HK-2 (cell line): ENCODE results near the gene CCDC91.
"Not testable (repeated sequence)": the region's sequence is repeated elsewhere in the genome, so short reads cannot be mapped to it uniquely, and the experiment has no call there.

Experiments used
- DNase-seq: peaks from one replicate; pipeline ENCODE4 v3.0.0-alpha.2; 2018; ENCODE audit not compliant: unreplicated experiment

The CCDC91 gene

DNA sequence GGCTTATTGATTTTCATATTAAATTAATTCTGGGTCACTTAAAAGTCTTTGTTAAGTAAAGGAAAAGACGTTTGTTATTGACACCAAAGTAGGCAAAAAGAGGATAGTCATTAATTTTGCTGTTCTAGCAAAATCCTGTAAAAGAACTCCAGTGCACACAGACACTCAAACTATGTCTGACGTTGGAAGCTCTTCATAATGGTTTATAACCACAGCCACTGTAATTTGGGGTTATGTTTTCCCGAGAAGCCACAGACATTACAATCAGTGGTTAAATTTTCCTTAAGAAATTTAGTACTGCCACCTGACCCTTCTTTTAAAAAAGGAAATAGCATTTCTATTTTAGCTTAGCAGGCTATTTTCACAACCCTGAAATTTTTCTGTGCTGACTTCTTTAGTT, 267.5 kb downstream of the CCDC91 start:
- no peak for DNase-seq

DNA sequence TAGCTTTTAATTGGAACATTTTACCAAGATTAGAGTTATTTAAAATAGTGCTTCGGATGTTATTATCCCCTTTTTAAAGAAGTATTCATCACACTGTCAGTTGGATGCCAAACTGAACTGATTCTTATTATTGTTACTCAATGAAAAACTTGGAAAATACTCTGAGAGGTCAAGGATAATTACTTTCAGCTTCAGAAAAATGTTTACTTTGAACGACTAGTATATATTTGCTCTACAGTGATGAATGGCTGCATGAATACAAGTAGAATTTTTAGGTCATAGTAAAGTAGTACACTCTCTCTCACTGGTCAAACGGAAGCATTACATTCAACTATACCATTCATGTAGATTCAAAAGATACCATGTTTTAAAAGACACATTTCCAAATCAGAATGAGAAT, 269.2 kb downstream of the CCDC91 start:
- DNase-seq: no peak

DNA sequence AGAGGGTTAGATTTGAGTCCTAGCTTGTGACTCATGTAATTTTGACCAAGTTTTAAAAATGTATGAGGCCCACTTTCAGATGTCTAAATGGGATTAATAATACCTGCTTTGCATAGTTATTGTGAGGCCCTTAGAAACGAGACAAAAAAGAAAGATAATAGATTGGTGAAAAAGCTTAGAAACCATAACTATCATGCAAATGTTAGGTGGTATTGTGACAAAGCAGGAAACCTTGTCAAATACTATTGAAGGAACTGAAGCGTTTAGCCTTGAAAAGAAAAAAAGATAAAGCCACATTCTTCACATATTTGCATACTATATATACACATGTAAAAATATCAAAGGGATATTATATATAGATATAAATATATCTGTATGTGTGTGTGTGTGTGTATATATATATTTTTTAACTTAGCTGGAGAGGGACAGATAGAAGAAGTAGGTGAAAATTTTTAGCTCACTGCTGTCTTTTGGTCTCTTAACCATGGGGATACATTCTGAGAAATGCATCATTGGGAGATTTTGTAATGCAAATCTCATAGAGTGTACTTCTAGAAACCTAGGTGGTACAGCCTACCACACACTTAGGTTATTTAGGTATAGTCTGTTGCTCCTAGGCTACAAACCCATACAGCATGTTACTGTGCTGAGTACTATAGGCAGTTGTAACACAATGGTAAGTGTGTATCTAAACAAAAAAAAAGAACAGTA, 270.3 kb downstream of the CCDC91 start:
- DNase-seq: no peak

GRCh38 chr12:28463396-28463795, 273.1 kb downstream of the CCDC91 start:
- DNase-seq: no peak

- DNase-seq: not testable (repeated sequence)
These were observed 281.5 kb downstream of the CCDC91 start for GRCh38 chr12:28471762-28472161.

- not testable (repeated sequence) for DNase-seq
These were observed 285.9 kb downstream of the CCDC91 start for GRCh38 chr12:28476206-28476605.

DNA sequence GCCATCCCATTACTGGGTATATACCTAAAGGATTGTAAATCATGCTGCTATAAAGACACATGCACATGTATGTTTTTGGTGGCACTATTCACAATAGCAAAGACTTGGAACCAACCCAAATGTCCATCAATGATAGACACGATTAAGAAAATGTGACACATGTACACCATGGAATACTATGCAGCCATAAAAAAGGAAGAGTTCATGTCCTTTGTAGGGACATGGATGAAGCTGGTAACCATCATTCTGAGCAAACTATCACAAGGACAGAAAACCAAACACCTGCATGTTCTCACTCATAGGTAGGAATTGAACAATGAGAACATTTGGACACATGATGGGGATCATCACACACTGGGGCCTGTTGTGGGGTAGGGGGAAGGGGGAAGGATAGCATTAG, 288.8 kb downstream of the CCDC91 start:
- not testable (repeated sequence) for DNase-seq

DNA sequence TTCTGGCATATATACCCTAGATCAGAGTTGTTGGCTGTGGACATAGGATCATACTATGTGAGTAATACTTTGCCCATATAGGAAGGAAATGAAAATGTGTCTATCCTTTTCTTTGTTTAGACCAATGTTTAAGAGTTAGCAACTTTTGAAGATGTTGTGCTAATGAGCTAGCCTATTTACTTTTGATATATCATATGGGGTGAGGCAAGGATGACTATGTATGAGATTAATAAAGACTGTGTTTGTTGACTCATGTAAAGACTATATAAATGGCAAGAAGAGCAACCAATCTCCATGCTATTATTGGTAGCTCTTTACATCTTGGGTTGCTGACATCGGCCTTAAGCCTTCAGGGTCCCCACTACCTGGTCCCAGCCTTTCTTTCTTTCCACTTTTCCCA, 289.4 kb downstream of the CCDC91 start:
- DNase-seq: no peak

DNA sequence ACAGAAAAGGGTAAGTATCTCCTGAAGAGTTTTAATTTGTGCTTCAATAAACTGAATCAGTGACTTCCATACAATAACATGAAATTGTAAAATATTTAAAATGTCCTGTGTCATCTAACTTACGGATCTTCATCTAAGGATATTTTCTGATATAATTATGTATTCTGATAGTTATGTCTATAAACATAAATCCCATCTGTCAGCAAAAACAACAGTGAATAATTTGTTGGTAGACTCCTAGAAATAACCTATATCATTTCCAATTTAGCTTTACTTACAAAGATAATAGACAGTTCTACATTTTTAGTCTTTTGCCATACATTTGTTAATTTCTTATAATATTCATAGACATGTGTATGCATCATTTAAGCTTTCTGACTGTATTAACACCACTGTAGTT, 293.9 kb downstream of the CCDC91 start:
- DNase-seq: no peak

GRCh38 chr12:28486521-28486920, 296.3 kb downstream of the CCDC91 start:
- DNase-seq: no peak

GRCh38 chr12:28489246-28489645, 299.0 kb downstream of the CCDC91 start:
- no peak for DNase-seq

GRCh38 chr12:28497889-28498411, 307.7 kb downstream of the CCDC91 start:
- no peak for DNase-seq

DNA sequence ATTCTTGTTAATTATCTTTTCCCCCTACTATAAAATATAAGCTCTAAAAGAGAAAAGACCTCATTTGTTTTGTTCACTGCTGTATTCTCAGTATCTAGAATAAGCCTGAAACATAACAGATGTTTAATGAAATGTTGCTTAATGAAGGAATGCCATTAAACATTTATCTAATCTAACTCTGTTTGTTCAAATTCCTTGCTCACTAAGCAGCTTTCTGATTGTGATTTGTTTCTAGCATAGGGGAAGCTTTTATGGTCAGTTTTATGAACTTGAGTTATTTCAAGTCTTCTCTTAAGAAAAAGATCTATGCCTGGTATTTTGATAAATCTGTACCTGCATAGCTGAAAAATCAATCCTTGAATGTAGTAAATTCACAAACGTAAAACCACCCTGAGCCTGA, 308.6 kb downstream of the CCDC91 start:
- no peak for DNase-seq

GRCh38 chr12:28500373-28501024, 310.2 kb downstream of the CCDC91 start:
- no peak for DNase-seq

DNA sequence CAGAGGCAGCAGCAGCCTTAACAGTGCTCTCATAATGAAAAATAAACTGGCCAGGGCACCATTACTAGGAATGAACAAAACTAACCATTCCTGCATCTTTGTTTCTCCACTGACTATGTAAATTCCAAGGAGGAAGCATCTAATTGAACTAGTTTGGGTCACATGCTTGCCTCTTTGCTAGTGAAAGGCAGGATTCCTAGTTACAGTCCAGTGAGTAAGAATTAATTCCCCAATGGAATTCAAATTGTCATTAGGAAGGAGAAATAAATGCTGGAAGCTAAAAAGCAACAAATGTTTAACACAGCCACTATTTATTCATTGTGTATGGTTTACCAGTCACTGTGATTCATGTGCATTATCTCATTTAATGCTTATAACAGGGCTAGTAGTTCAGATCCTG, 316.0 kb downstream of the CCDC91 start:
- DNase-seq: no peak

DNA sequence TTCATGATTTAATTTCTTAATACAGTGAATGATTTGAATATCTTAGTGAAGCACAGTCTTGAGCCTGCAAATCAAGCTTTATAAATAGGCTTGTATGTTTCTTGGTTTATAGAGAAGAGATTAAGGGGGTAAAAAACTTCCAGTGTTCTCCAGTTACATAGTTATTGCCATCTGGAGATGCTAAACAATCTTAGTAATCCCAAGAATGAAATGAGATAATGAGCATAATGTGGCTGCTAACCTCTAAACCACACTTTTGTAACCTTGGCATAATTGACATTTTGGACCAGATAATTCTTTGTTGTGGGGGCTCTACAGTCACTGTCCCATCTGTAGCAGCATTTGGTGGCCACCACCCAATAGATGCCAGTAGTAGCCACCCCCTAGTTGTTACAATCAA, 316.8 kb downstream of the CCDC91 start:
- DNase-seq: no peak

DNA sequence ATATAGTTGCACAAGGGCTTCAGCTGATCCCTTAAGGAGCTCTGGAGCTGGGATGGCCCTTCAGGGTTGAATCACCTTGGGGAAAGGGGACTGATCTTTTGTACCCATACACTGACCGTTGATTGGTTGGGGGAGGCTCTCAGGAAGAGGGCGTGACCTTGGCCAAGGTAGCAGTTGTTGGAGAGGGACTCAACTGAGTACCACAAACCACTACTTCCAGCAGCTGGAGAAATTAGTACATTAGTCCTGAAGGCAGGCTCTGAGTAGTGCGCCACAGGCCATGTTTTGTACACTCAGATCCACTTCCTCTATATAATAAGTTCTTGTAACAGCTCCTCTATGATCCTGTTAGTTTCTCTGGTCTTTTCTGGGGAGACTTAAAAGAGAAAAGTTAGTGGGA, 317.6 kb downstream of the CCDC91 start:
- no peak for DNase-seq

DNA sequence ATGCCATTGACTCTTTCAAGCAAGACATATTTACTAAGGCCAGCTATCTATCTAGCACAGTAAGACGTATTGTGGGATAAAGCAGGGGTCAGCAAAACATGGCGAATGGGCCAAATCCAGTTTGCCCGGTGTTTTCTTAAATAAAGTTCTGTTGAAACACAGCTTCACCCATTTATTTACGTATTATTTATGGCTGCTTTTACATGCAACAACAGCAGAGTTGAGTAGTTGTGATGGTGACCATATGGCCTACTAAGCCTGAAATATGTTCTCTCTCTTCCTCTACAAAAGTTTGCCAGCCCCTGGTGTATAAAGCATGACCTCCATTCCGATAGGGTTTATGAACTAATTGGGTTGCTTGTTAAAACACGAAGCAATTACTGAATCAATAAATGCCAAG, 322.1 kb downstream of the CCDC91 start:
- DNase-seq: no peak

- DNase-seq: no peak
These were observed 322.6 kb downstream of the CCDC91 start for GRCh38 chr12:28512876-28513275.

DNA sequence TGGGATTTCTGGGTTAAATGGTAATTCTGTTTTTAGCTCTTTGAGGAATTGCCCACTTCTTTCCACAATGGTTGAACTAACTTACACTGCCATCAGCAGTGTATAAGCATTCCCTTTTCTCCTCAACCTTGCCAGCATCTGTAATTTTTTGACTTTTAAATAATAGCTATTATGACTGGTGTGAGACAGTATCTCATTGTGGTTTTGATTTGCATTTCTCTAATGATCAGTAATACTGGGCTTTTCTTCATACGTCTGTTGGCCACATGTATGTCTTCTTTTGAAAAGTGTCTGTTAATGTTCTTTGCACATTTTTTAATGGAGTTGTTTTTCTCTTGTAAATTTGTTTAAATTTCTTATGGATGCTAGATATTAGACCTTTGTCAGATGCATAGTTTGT, 323.7 kb downstream of the CCDC91 start:
- DNase-seq: no peak

DNA sequence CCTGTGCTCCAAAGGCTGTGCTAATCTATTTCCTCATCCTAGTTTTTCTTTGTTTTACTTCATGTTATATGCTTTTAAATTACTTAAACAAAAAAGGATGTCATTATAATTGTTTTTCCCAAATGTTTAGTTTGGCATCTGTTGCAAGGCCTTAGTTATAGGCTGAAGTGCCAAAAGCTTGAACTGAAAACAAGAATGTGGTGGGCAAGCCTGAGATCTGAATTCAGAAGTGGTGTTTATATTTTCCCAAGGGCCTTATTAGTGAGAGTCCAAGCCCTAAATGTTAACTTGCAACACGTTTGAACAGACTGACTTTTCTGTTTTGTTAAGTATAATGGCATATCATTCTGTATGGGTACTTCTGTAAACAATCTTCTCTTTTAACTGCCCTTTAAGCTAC, 326.8 kb downstream of the CCDC91 start:
- no peak for DNase-seq

GRCh38 chr12:28527631-28528249, 337.5 kb downstream of the CCDC91 start:
- DNase-seq: no peak

DNA sequence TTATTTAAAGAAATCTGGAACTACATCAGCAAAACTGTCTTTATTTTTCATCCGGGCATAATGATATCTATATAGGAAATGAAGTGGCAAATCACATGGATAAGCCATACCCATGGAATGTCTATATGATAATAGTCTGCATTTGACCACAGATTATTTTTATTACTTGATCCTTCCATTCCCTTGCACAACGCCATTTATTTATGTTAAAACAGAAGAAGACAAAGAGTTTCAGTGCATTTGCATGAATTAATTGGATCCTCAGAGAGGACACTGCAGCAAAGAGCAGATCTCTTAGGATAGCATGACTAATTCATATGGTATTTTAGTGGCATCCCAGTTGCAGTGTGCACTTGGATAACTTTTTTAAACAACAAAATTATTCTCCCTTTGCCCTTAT, 345.0 kb downstream of the CCDC91 start:
- no peak for DNase-seq
